ENCODE data around the gene PLCB2.

The PLCB2 gene

GRCh38 chr15:40325700-40326099 is 18.0 kb upstream of the PLCB2 start:
- Histone ChIP-seq H3K9me3 (no peaks in the 10 kb centered on the region), H3K4me3 (ENCODE audit: low read depth in 1 of 2, low read length in 1 of 2) (peak overlapping the region; percentile 78 to 80), H3K27me3 (no peaks in the 10 kb centered on the region), H3K27ac (peak overlapping the region; percentile 86), H3K4me1 (ENCODE audit: control insufficient read depth in 1 of 2, insufficient read depth in 1 of 2, low read depth in 1 of 2, low read length in 1 of 2) (peaks cover 18 to 36% of the 10 kb centered on the region in 2 experiments), H3K36me3 (no peaks in the 10 kb centered on the region)
- no peak for TF ChIP-seq CTCF (IDR thresholded peaks at IDR 0.05)

- peak overlapping the region; percentile 78 to 80 for H3K4me3 ChIP-seq (ENCODE audit: low read depth in 1 of 2, low read length in 1 of 2)
- no peak for TF ChIP-seq CTCF (IDR thresholded peaks at IDR 0.05)
- peak overlapping the region; percentile 86 for H3K27ac ChIP-seq
- no peaks in the 10 kb centered on the region for H3K9me3 ChIP-seq
- no peaks in the 10 kb centered on the region for H3K36me3 ChIP-seq
- H3K27me3 ChIP-seq = no peaks in the 10 kb centered on the region
- H3K4me1 ChIP-seq (ENCODE audit: control insufficient read depth in 1 of 2, insufficient read depth in 1 of 2, low read depth in 1 of 2, low read length in 1 of 2) = peaks cover 18 to 36% of the 10 kb centered on the region in 2 experiments
Observed at GRCh38 chr15:40325188-40325587, 17.5 kb upstream of the PLCB2 start.

GRCh38 chr15:40323953-40324937 is 16.5 kb upstream of the PLCB2 start:
- peaks cover 18 to 36% of the 10 kb centered on the region in 2 experiments for H3K4me1 ChIP-seq (ENCODE audit: control insufficient read depth in 1 of 2, insufficient read depth in 1 of 2, low read depth in 1 of 2, low read length in 1 of 2)
- peak overlapping the region; percentile 78 to 80 for H3K4me3 ChIP-seq (ENCODE audit: low read depth in 1 of 2, low read length in 1 of 2)
- no peaks in the 10 kb centered on the region for H3K36me3 ChIP-seq
- H3K9me3 ChIP-seq = no peaks in the 10 kb centered on the region
- no peak for TF ChIP-seq CTCF (IDR thresholded peaks at IDR 0.05)
- peak overlapping the region; percentile 86 for H3K27ac ChIP-seq
- H3K27me3 ChIP-seq = no peaks in the 10 kb centered on the region

- peak within 1 kb of the TSS; percentile 86 for H3K27ac ChIP-seq
- H3K27me3 ChIP-seq = no peaks in the 10 kb centered on the region
- peaks cover 18 to 36% of the 10 kb centered on the region in 2 experiments for H3K4me1 ChIP-seq (ENCODE audit: control insufficient read depth in 1 of 2, insufficient read depth in 1 of 2, low read depth in 1 of 2, low read length in 1 of 2)
- H3K9me3 ChIP-seq = no peaks in the 10 kb centered on the region
- H3K4me3 ChIP-seq (ENCODE audit: low read depth in 1 of 2, low read length in 1 of 2) = peak within 1 kb of the TSS; percentile 78 to 80
- H3K36me3 ChIP-seq = no peaks in the 10 kb centered on the region
- TF ChIP-seq CTCF (IDR thresholded peaks at IDR 0.05) = peak; percentile 84
Observed at GRCh38 chr15:40323239-40323952, 15.7 kb upstream of the PLCB2 start, which contains the start of gene INAFM2. Gene INAFM2, plus strand, starts transcription at chr15:40323692. Its CDS starts 364 bp downstream, at chr15:40324056.

GRCh38 chr15:40322531-40323238 is 14.9 kb upstream of the PLCB2 start:
- Histone ChIP-seq H3K4me3 (ENCODE audit: low read depth in 1 of 2, low read length in 1 of 2) (peak overlapping the region; percentile 59 to 76), H3K4me1 (ENCODE audit: control insufficient read depth in 1 of 2, insufficient read depth in 1 of 2, low read depth in 1 of 2, low read length in 1 of 2) (peaks cover 18 to 36% of the 10 kb centered on the region in 2 experiments)

More at GRCh38 chr15:40322531-40323238, 14.9 kb upstream of the PLCB2 start:
- Histone ChIP-seq H3K27ac (peak overlapping the region; percentile 86), H3K27me3 (no peaks in the 10 kb centered on the region), H3K36me3 (no peaks in the 10 kb centered on the region), H3K9me3 (no peaks in the 10 kb centered on the region)
- no peak for TF ChIP-seq CTCF (IDR thresholded peaks at IDR 0.05)
